HL-60 (cell line): Measurements from ENCODE around the gene ZNF609.

Source experiments
- DNase-seq, 2 experiments: peaks; one replicate each; pipeline ENCODE4 v3.0.0-alpha.2; 2010 to 2020; ENCODE audit warnings: low read depth in 1 of 2, low spot score in 1 of 2
- H3K27ac ChIP-seq: fragments of 250-450 bp; sonication (Bioruptor Pico); replicated peaks from 2 replicates; pipeline ENCODE4 v1.5.1; 2020; ENCODE audit warnings: mild to moderate bottlenecking, moderate library complexity
- H3K27me3 ChIP-seq: fragments of 250-450 bp; sonication (Bioruptor Pico); 2 replicates; pipeline ENCODE4 v1.5.1; 2021; ENCODE audit warnings: mild to moderate bottlenecking, moderate library complexity; ENCODE audit not compliant: insufficient read depth, poor library complexity, severe bottlenecking
- H3K4me3 ChIP-seq: replicated peaks from 2 replicates; pipeline ENCODE4 v1.5.1; 2011; ENCODE audit warnings: mild to moderate bottlenecking, control low read depth, low read length; ENCODE audit not compliant: insufficient read depth
- GABPA ChIP-seq: IDR thresholded peaks from 2 replicates; pipeline ENCODE4 v1.6.1; 2012; ENCODE audit warnings: low read depth
- POLR2AphosphoS5 ChIP-seq: IDR thresholded peaks from 2 replicates; pipeline ENCODE4 v1.6.1; 2012; ENCODE audit warnings: low read depth
- SPI1 ChIP-seq: IDR thresholded peaks from 2 replicates; pipeline ENCODE4 v1.6.1; 2012; ENCODE audit warnings: low read depth, mild to moderate bottlenecking, borderline replicate concordance
- TF ChIP-seq, protein P1 (sequence below): IDR thresholded peaks from 2 replicates; pipeline ENCODE4 v1.6.1; 2012; ENCODE audit warnings: low read depth; ENCODE audit not compliant: insufficient replicate concordance
- TF ChIP-seq, protein P2 (sequence below): IDR thresholded peaks from one replicate; pipeline ENCODE4 v1.5.1; 2011; ENCODE audit warnings: low read length, control low read depth, inconsistent platforms; ENCODE audit not compliant: insufficient read depth

ZNF609 gene

DNA sequence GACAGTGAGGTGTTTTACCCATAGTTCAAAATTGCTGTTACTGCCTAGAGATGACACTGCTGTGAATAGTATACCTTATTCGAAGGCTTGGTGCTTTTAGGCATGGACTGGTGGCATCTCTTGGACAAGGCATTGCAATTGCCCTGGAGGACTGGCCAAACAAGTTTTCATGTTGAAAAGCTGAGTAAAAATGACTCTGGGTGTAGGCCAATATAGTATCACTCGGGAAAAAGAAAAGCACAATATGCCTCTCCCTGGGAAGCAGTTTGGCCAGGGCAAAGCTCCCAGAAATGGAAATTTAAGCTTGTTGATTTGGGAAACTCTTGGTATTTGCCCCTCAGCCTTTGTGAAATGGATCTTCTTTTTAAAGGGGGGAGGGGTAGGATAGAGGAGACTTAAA, 54.8 kb downstream of the ZNF609 start:
- Histone ChIP-seq H3K27me3 (no peaks in the 10 kb centered on the region), H3K4me3 (no peak overlapping the region), H3K27ac (no peak overlapping the region)
- TF ChIP-seq SPI1, result no peak
- TF ChIP-seq GABPA, result no peak
- TF ChIP-seq, protein P1, sequence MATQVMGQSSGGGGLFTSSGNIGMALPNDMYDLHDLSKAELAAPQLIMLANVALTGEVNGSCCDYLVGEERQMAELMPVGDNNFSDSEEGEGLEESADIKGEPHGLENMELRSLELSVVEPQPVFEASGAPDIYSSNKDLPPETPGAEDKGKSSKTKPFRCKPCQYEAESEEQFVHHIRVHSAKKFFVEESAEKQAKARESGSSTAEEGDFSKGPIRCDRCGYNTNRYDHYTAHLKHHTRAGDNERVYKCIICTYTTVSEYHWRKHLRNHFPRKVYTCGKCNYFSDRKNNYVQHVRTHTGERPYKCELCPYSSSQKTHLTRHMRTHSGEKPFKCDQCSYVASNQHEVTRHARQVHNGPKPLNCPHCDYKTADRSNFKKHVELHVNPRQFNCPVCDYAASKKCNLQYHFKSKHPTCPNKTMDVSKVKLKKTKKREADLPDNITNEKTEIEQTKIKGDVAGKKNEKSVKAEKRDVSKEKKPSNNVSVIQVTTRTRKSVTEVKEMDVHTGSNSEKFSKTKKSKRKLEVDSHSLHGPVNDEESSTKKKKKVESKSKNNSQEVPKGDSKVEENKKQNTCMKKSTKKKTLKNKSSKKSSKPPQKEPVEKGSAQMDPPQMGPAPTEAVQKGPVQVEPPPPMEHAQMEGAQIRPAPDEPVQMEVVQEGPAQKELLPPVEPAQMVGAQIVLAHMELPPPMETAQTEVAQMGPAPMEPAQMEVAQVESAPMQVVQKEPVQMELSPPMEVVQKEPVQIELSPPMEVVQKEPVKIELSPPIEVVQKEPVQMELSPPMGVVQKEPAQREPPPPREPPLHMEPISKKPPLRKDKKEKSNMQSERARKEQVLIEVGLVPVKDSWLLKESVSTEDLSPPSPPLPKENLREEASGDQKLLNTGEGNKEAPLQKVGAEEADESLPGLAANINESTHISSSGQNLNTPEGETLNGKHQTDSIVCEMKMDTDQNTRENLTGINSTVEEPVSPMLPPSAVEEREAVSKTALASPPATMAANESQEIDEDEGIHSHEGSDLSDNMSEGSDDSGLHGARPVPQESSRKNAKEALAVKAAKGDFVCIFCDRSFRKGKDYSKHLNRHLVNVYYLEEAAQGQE, result no peak
- no peak for TF ChIP-seq POLR2AphosphoS5
- TF ChIP-seq, protein P2, sequence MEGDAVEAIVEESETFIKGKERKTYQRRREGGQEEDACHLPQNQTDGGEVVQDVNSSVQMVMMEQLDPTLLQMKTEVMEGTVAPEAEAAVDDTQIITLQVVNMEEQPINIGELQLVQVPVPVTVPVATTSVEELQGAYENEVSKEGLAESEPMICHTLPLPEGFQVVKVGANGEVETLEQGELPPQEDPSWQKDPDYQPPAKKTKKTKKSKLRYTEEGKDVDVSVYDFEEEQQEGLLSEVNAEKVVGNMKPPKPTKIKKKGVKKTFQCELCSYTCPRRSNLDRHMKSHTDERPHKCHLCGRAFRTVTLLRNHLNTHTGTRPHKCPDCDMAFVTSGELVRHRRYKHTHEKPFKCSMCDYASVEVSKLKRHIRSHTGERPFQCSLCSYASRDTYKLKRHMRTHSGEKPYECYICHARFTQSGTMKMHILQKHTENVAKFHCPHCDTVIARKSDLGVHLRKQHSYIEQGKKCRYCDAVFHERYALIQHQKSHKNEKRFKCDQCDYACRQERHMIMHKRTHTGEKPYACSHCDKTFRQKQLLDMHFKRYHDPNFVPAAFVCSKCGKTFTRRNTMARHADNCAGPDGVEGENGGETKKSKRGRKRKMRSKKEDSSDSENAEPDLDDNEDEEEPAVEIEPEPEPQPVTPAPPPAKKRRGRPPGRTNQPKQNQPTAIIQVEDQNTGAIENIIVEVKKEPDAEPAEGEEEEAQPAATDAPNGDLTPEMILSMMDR, result no peak
- no peak for DNase-seq

DNA sequence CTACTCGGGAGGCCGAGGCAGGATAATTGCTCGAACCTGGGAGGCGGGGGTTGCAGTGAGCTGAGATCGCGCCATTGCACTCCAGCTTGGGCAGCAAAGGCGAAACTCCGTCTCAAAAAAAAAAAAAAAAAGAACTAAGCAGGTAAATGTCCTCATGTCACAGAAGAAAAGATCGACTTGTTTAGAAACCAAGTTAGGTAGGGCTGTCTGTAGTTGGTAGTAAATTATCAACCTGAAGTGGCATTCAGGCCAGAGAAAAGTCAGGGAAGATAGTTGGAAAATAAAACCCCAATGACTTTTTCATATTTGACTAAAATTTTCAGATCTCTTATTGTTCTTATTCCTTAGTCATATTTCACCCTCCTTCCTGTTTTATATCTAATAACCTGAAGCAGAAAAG, 55.4 kb downstream of the ZNF609 start:
- Histone ChIP-seq H3K27ac (no peak overlapping the region), H3K4me3 (no peak overlapping the region), H3K27me3 (no peaks in the 10 kb centered on the region)
- no peak for TF ChIP-seq GABPA
- TF ChIP-seq, protein P2, result no peak
- TF ChIP-seq, protein P1, result no peak
- no peak for TF ChIP-seq POLR2AphosphoS5
- TF ChIP-seq SPI1, result no peak
- DNase-seq, result no peak

DNA sequence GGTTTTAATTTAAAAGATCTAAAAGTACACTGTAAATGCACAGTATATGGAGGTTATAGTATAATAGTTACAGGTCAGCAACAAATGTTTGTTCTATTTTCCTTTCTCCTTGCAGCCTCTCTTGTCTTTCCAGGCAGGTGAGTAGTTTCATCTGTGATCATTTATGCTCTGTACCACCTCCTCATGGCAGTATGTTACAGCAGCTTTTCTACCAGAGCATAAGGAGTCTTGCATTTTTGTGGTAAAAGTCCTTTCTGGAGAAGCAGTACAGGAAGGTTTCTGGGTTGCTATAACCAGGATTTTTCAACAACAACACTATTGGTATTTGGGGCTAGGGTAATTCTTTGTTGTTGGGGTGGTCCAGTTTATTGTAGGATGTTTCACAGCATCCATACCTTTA, 59.5 kb downstream of the ZNF609 start:
- TF ChIP-seq GABPA, result no peak
- no peak for TF ChIP-seq POLR2AphosphoS5
- no peak for TF ChIP-seq SPI1
- TF ChIP-seq, protein P1, result no peak
- TF ChIP-seq, protein P2, result no peak
- H3K27ac ChIP-seq, result no peak overlapping the region
- H3K4me3 ChIP-seq, result no peak overlapping the region
- DNase-seq, result no peak
- H3K27me3 ChIP-seq, result no peaks in the 10 kb centered on the region
